ENCODE results near the gene FOXC1.

Gene FOXC1

GRCh38 chr6:1658212-1659005 is 48.7 kb downstream of the FOXC1 start:
- no peaks in the 10 kb centered on the region for H3K4me1 ChIP-seq (ENCODE audit: control insufficient read depth in 1 of 2, insufficient read depth in 2 of 2, low read length in 2 of 2)
- H3K9ac ChIP-seq (ENCODE audit: low read depth in 1 of 2, low read length in 2 of 2): no peak overlapping the region
- H3K27ac ChIP-seq (ENCODE audit: low read depth, low read length): no peak overlapping the region
- no peak overlapping the region for H3K4me3 ChIP-seq (ENCODE audit: low read depth in 1 of 2, low read length in 2 of 2)
- peaks cover 0 to 3% of the 10 kb centered on the region in 2 donors for H3K36me3 ChIP-seq (ENCODE audit: control insufficient read depth in 1 of 2, insufficient read depth in 2 of 2, low read length in 2 of 2)
- H3K27me3 ChIP-seq (ENCODE audit: control insufficient read depth in 1 of 2, insufficient read depth in 2 of 2, low read length in 2 of 2): no peaks in the 10 kb centered on the region
- no peaks in the 10 kb centered on the region for H3K9me3 ChIP-seq (ENCODE audit: control insufficient read depth in 1 of 2, low read length in 2 of 2)

GRCh38 chr6:1659816-1660215 is 50.1 kb downstream of the FOXC1 start:
- Histone ChIP-seq H3K9me3 (ENCODE audit: control insufficient read depth in 1 of 2, low read length in 2 of 2) (no peaks in the 10 kb centered on the region), H3K27ac (ENCODE audit: low read depth, low read length) (no peak overlapping the region), H3K9ac (ENCODE audit: low read depth in 1 of 2, low read length in 2 of 2) (no peak overlapping the region), H3K36me3 (ENCODE audit: control insufficient read depth in 1 of 2, insufficient read depth in 2 of 2, low read length in 2 of 2) (peaks cover 0 to 3% of the 10 kb centered on the region in 2 donors), H3K4me3 (ENCODE audit: low read depth in 1 of 2, low read length in 2 of 2) (no peak overlapping the region), H3K27me3 (ENCODE audit: control insufficient read depth in 1 of 2, insufficient read depth in 2 of 2, low read length in 2 of 2) (no peaks in the 10 kb centered on the region), H3K4me1 (ENCODE audit: control insufficient read depth in 1 of 2, insufficient read depth in 2 of 2, low read length in 2 of 2) (no peaks in the 10 kb centered on the region)

GRCh38 chr6:1662534-1662933 is 52.8 kb downstream of the FOXC1 start:
- Histone ChIP-seq H3K9me3 (ENCODE audit: control insufficient read depth in 1 of 2, low read length in 2 of 2) (no peaks in the 10 kb centered on the region), H3K4me1 (ENCODE audit: control insufficient read depth in 1 of 2, insufficient read depth in 2 of 2, low read length in 2 of 2) (no peaks in the 10 kb centered on the region), H3K9ac (ENCODE audit: low read depth in 1 of 2, low read length in 2 of 2) (no peak overlapping the region), H3K27ac (ENCODE audit: low read depth, low read length) (no peak overlapping the region), H3K27me3 (ENCODE audit: control insufficient read depth in 1 of 2, insufficient read depth in 2 of 2, low read length in 2 of 2) (no peaks in the 10 kb centered on the region), H3K36me3 (ENCODE audit: control insufficient read depth in 1 of 2, insufficient read depth in 2 of 2, low read length in 2 of 2) (no peaks in the 10 kb centered on the region), H3K4me3 (ENCODE audit: low read depth in 1 of 2, low read length in 2 of 2) (no peak overlapping the region)

Measured in duodenal mucosa (tissue), 2 donors.